Effector CD8-positive, alpha-beta T cell (primary cell): ENCODE results near the gene THADA.
"Not testable (repeated sequence)": the region's sequence is repeated elsewhere in the genome, so short reads cannot be mapped to it uniquely, and the experiment has no call there.

Experiments used
- DNase-seq: peaks from one replicate; lab custom pipeline; 2025; lab: John Stamatoyannopoulos, UW

The THADA gene

GRCh38 chr2:43410055-43410604 lies 185.7 kb downstream of the THADA start:
- no peak for DNase-seq

- DNase-seq: no peak
These were observed 187.3 kb downstream of the THADA start for GRCh38 chr2:43408407-43409160.

- DNase-seq: no peak
These were observed 187.9 kb downstream of the THADA start for GRCh38 chr2:43407935-43408334.

- DNase-seq: no peak
These were observed 189.1 kb downstream of the THADA start for GRCh38 chr2:43406651-43407279.

- no peak for DNase-seq
These were observed 190.0 kb downstream of the THADA start for GRCh38 chr2:43405829-43406228.

GRCh38 chr2:43402452-43402937 lies 193.3 kb downstream of the THADA start:
- DNase-seq: no peak

GRCh38 chr2:43402002-43402401 lies 193.8 kb downstream of the THADA start:
- no peak for DNase-seq

GRCh38 chr2:43400508-43400907 lies 195.3 kb downstream of the THADA start:
- DNase-seq: no peak

GRCh38 chr2:43399515-43400264 lies 196.1 kb downstream of the THADA start:
- DNase-seq: no peak

GRCh38 chr2:43399098-43399497 lies 196.7 kb downstream of the THADA start:
- DNase-seq: no peak

GRCh38 chr2:43397821-43398220 lies 198.0 kb downstream of the THADA start:
- DNase-seq: no peak

GRCh38 chr2:43397411-43397810 lies 198.4 kb downstream of the THADA start:
- DNase-seq: no peak

- not testable (repeated sequence) for DNase-seq
These were observed 199.5 kb downstream of the THADA start for GRCh38 chr2:43396344-43396743.

GRCh38 chr2:43393918-43394317 lies 201.9 kb downstream of the THADA start:
- no peak for DNase-seq

GRCh38 chr2:43391878-43392215 lies 204.0 kb downstream of the THADA start:
- DNase-seq: no peak

GRCh38 chr2:43391201-43391877 lies 204.5 kb downstream of the THADA start:
- DNase-seq: no peak

- no peak for DNase-seq
These were observed 206.0 kb downstream of the THADA start for GRCh38 chr2:43389581-43390466.

GRCh38 chr2:43388371-43388770 lies 207.5 kb downstream of the THADA start:
- no peak for DNase-seq

- DNase-seq: no peak
These were observed 208.5 kb downstream of the THADA start for GRCh38 chr2:43387092-43388062.

GRCh38 chr2:43386679-43387078 lies 209.2 kb downstream of the THADA start:
- not testable (repeated sequence) for DNase-seq
